ENCODE measurements around the gene POLRMT.

POLRMT gene

DNA sequence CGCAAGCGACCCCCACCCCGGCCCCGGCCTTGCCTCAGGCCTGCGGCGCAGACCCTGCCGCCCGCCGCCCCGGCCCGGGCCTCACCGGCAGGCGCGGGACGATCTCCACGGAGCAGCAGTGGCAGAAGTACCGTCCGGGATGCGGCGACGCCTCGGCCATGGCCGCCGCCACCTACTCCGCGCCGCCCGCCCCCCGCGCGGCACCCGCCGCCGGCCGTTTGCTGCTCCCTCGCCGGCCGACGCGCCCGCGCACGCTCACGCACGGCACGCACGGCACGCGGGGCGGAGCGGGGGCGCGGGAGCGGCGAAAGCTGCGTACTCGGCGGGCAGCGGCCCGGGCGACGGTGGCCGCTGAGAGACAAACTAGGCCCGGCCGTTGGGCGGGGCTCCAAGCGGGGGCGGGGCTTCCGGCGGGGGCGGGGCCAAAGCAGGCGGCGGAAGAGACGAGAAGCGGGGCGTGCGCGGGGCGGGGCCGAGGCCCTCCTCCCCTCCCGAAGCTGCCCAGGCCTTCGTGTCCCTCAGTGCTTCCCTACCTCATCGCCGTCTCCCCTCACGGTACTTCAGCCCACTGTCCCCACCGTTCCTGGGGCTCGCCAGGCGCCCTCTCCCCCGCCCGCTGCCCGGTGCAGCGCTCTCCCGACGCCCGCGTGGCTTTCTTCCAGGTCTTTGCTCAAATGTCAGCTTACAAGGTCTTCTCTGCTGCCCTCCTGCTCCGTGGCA, 29.8 kb upstream of the POLRMT start, which contains the start of gene RNF126:
RNF126 (minus strand) TSS at position 253 of the 720 bp plus-strand sequence; CDS start at position 160, 93 bp downstream.
- DNase-seq (ENCODE audit: low read depth in 2 of 2), result peak; percentile 85 to 93

DNA sequence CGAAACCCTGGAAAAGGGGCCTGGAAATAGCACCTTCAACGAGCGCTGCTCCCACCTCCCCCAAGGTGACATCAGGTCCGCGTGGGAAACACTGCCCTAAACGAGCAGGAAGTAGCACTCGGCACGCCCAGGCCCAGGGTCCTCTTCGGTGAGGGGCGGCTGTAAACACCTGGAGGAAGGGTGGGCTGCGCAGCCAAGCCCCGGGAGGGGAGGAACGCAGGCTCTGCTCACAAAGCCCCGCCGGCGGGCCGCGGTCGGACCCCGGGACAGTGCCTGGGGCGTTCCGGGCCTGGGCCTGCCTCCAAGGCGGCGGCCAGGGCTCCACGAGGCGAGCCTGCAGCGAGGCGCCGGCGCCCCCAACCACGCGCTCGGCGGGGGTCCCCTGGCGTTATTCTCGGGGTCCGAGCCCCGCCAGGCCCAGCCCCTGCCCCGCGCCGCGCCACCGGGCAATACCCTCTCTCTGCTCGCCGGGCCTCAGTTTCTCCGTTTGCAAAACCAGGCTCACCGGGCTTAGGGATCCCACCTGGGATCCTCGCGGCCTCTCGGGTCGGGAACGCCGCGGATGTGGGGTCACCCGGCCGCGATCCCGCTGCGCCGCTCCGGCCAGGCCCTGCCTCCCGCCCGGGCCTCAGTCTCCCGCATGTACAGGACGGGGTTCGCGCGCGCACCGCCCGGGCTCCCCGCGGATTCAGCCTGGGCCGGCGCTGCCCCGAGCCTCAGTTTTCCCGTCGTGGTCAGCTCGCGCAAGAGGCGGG, 29.0 kb upstream of the POLRMT start:
- DNase-seq (ENCODE audit: low read depth in 2 of 2), result peak; percentile 58 to 69

DNA sequence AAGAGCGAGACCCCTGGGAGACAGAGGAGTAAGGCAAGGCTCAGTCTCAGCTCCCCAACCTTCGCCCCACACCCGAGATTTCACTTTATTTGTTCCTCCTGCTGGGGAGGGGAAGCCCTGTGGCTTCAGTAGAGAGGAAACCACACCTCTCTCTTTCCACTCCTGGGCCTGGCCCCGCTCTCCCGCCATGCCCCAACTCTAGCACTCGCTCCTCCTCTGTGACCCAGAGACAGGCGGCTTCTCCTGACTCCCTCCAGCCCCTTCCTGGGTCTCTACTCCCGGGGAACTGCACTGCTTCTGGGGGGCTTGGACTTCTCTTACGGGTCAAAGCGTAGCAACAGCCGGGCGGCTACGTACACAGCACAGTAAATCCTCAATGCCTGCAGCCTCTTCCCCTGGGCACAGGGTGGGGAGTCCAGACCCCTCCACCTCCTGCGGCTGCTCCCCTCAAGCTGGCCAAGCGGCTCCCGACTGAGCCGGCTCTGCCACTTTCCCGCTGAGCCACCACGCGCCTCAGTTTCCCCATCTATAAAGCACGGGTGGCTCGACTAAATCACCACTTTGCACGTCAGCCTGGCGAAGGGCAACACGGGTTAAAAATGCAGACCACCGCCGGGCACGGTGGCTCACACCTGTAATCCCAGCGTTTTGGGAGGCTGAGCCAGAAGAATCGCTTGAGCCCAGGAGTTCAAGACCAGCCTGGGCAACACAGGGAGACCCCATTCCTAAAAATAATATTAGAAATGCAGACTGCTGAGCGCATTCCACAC, 28.3 kb upstream of the POLRMT start:
- DNase-seq (ENCODE audit: low read depth in 2 of 2), result peak; percentile 36 to 49

DNA sequence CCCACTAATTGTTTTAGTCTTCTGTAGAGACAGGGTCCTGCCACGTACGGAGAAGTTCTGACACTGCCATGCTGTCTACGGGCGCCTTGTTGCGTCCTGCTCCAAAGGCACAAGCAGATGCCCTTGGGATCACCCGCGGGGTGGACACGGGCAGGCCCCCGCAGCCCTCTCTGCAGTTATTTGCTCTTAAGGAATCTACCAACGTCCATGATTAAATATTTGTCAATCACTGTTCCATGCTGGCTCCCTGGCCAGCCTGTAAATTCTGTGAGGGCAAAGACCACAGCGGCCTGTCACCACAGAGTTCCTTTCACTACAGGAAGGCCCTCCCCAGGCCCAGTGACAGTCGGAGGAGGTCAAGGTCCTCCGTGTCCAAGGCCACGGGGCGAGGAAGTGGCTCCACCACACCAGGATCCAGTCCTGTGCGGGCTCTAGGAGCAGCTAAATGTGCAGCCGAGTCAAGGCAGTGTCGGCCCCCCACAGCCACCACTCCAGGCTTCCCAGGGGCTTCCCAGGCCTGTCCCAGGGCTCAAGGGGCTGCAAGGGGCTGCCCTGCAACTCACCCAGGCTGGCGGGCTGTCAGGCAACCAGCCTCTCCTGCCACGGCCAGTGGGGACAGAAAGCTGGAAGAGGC, 27.6 kb upstream of the POLRMT start:
- DNase-seq (ENCODE audit: low read depth in 2 of 2), result no peak

DNA sequence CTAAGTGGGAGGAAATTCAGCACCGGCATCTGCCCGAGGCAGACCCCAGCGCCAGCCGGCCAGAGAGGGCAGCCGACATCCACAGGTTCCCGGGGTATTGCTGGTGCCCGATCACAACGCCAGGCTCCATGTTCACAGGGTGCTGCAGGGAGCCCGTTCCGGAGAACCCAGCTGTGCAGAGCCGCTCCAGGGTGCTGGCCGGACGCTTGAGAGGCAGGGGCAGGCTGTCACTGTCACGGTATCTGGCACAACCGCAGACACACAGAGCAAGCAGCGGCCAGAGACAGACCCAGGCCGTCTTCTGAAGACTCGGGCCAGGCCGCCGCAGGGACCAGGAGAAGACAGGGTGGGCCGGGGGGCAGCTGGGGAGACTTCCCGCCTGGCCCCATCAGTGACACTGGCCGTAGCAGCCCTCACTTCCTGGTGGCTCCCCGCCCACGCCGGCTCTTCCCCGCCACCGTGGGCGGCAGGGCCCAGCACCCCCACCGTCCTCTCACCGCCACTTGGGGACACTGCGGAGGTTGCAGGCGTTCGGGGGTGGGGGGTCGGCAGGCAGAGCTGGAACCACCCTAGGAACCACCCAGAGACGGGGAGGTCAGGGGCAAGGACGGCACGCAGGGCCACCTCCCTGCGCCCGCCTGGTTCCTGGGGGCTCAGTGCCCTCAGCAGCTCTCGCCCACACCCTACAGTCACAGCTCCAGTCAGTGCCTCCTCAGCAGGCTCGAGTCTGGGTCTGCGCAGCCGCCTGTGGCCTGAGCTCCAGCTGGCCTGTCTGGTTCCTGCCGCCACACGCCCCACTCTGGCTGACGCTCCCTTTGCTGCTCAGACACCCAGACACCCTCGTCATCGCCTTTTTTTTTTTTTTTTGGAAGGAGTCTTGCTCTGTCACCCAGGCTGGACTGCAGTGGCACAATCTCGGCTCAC, 25.8 kb upstream of the POLRMT start:
- peak in 1 of 2 donors; percentile 42 for DNase-seq (ENCODE audit: low read depth in 2 of 2)

DNA sequence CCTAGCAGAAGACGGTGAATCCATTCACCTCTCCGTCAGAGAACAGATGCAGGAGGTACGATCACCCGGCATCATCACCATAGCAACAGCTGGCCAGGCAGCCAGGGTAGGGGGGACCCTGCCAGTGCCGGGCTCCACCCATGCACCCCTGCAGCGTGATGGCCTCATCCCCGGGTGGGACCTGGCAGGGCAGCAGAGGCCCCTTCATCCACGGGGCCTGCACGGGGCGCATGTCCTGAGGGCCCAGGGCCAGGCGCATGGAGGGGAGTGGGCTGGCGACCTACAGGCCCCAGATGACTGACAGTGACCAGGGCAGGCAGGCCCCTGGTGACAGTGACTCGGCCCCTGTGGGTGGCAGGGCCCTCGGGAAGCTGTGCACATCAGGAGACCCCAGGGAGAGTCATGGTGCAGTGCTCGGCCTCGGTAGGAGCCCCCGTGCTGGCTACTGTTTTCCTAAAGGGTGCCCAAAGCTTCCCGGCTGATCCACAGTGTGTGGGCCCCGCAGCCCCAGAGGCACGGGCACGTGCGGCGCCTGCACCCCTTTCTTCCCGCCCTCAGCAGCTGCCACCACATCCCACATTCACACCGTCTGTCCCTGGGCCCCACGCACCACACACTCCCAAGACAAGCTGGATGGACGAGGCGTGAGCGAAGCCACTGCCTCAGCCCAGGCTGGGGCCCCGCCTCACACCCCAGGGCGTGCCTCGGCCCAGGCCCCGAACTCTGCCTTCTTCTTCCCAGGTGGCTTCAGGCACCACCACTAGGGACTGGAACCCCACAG, 24.9 kb upstream of the POLRMT start:
- DNase-seq (ENCODE audit: low read depth in 2 of 2), result no peak

DNA sequence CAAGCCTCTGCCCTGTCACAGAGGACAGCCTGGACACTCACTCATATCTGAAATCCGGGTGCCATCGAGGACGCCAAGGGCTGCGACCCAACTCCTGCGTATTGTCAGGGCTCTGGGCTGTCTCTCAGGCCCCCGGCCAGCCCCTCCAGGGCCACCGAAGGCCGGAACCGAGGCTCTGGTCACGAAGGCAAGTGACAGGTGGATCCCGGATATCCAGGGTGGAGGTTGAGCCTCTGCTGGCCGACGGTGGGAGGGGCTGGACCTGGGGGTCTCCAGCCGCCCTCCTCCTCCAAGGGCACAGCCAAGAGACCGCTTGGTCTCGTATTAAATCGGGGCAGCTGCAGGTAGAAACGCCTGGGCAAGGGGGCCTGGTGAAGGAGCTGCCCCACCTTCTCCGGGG, 24.3 kb upstream of the POLRMT start:
- no peak for DNase-seq (ENCODE audit: low read depth in 2 of 2)

DNA sequence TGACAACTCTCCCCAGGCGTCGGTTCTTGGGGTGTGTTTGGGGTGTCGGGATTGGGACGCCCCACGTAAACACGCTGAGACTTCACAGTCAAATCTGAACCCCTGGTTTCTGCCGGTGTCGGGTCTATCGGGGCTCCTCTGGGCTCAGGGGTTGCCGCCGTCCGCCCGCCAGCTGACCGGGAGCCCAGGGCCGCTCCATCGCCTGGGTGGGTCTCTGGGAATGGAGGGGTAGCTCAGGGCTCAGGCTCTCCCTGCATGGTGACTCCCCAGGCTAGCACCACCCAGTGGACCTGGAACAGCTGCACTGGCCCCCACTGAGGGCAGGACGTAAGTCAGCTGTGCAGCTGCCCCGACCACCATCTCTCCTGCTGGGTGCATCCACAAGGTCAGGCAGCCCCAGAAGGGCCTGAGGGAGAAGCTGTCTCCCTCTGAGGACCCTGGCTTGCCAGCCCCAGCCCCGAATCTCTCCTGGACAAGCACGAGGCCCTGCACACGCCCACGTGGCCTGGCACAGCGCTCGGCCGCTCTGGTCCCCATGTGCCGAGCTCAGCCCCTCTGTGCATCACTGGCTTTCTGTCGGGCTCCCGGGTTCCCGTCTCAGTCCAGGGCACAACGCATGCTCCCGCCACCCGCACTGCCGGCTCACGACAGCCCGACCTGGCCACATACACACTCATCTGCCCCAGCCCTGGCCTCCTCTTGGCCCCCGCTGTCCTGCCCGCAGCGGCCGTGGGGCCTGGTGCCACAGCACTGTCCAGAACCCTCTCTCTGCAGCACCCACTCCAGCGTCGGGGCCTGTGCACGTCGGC, 23.6 kb upstream of the POLRMT start:
- DNase-seq (ENCODE audit: low read depth in 2 of 2), result no peak

DNA sequence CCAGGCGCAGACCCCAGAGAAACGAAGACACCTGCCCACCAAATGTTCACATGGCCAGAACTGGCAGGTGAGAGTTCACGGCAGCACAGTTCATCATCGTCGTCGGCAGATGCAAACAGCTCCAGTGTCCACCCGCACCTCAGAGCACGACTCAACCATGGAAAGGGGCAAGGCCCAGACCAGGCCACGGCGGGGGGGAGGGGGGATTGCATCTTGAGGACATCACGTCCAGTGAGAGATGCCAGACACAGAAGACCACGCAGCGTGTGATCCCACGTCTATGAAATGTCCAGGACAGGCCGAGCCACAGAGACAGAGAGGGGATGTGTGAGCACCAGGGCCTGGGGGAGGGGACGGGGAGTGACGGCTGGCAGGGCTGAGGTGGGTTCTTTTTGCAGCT, 22.4 kb upstream of the POLRMT start:
- no peak for DNase-seq (ENCODE audit: low read depth in 2 of 2)

DNA sequence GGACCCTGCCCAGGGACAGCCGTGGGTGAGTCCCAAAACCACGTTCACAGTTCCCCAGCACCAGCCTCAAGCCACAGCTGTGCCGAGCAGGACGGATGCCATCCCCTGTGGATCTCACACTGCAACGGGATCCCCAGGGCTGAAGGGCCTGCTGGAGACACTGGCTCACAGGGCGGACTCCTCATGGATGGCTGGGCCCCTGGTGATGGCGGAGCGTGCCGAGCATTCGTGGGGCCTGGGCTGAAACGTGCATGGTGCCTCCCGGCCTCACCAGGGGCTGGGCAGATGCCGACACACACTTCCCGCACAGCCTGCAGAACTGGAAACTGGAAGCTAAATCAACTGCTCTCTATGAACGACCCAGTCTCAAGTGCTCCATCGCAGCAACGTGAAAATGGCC, 20.1 kb upstream of the POLRMT start:
- no peak for DNase-seq (ENCODE audit: low read depth in 2 of 2)

DNA sequence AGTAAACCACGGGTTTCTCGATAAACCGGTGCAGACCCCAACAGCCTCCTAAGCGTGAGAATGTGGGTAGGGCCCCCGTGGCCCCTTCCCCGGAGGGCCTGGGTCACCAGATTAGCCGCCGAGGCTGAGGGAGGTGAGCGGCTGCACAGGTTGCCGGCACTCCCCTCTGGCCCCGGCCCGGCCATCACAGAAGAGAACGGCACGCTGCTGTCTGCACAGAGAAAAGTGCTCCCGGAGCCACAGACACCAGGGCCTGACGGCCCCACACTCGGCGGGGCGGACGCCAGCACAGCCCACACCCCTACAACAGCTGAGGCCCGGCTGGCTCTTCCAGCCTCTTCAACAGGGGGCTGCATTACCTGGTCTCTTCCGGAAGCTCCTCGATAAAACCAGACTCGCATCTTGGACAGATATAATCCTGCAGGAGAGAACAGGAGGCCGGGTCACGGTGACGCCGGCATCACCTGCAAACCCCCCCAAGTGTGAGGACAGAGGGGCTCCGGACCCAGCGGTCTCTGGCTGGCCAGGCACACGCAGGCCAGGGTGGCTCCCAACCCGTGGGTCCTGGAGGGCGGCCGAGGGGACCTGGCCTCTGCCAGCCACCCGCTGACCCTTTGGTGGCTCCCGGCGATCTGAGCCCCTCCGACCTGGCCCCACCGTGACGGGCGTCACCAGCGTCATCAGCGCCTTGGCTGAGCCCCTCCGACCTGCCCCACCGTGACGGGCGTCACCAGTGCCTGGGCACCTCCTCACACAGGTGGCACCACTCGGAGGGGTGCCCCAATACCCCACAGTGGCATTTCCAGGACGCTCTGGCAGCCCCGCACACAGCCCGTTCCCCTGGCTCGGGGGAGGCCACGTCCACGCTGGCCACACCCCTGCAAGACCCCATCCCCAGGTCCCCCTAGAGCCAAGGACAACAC, 19.4 kb upstream of the POLRMT start:
- DNase-seq (ENCODE audit: low read depth in 2 of 2), result no peak

DNA sequence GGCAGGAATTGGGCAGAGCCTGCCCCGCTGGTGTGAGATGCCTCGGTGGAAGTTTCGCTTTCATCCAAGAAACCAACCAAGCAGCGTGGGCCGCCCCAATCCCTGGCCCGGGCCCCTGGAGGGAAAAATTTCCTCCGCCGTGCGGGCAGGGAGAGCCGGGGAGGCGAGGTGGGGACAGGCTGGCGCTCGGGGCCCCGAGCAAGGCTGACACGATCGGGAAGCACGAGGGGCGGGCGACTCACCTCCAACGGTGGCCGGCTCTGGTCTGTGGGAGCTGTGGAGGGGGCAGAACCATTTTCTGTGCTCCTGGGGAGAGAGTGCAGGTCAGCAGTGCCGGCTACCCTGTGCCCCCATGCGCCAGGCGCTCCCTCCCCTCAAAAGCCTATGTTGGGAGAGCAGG, 18.7 kb upstream of the POLRMT start:
- no peak for DNase-seq (ENCODE audit: low read depth in 2 of 2)

DNA sequence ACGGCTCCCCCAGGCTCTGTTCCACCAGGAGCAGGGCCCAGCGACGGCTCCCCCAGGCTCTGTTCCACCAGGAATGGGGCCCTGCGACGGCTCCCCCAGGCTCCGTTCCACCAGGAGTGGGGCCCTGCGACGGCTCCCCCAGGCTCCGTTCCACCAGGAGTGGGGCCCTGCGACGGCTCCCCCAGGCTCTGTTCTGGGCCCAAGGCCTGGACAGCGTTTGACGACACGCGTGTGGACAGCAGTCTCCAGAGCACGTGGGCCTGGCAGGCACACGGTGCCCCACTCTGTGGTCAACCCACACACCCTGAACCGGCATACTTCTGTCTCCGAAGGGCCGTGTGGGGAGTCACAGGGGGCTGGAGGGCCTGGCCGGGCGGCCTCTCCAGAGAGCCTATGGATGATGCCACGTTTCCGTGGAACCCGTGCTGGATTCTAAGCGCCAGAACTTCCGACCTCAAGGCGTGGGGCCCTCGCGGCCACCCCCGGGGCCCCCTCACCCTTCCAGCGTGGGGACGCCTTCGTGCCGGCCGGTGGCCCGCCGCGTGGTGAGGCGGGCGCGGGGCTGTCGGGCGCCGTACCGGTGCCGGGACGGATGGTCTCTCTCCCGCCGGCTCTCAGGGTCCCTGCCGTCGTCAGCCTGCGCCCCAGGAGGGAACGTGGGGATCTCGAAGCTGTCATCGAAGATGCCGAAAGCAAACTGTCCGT, 17.9 kb upstream of the POLRMT start:
- no peak for DNase-seq (ENCODE audit: low read depth in 2 of 2)

DNA sequence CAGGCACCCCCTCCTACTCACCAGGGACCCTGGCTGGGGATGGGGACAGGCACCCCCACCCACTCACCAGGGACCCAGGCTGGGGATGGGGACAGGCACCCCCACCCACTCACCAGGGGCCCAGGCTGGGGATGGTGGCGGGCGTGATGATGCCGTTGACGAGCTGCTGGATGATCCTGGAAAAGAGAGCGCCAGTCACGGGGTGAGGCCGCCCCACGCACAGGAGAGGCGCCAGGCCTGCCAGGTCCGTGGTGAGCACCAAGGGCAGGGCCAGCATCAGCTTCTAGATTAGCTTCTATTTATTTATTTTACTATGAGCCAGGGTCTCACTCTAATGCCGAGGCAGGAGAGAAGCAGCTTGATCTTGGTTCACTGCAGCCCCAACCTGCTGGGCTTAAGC, 16.8 kb upstream of the POLRMT start:
- no peak for DNase-seq (ENCODE audit: low read depth in 2 of 2)

DNA sequence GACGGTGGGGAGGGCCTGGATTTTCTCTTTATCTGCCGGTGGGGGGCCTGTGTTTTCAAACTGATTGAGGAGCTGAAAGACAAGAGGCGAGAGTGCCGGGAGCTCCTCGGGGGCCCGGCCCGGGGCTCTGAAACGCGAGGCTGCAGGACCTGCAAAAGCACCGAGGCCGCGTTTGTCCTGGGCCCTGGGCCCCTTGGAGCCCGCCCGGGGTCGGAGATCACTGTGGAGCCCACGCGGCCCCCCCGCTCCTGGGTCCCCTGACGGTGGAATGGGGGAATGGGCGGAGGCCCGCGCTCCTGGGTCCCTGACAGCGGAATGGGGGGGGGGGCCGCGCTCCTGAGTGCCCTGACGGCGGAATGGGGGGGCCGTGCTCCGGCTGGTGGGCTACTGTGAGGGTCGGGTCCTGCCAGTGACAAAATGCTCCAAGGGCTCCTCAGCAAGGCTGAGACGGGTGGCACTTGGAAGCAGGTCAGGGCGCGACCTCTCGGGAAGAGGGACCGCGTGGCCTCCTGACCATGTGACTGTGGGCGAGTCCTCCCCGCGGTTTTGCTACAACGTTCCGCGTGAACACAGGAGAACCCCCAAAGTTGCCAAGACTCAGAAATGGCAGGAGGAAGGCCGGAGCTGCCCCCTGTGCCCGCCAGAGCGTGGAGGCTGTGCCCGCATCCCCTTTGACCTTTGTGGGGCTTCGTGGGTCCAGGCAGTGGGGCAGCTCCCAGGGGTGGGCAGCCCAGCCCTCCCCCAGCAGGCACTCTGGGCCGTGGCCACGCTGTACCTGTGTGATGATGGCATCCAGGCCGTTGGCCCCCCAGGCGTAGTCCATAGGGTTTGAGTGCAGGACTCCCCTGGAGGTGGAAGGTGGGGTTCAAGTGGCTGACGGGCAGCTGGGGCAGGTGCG, 15.8 kb upstream of the POLRMT start:
- DNase-seq (ENCODE audit: low read depth in 2 of 2), result no peak

DNA sequence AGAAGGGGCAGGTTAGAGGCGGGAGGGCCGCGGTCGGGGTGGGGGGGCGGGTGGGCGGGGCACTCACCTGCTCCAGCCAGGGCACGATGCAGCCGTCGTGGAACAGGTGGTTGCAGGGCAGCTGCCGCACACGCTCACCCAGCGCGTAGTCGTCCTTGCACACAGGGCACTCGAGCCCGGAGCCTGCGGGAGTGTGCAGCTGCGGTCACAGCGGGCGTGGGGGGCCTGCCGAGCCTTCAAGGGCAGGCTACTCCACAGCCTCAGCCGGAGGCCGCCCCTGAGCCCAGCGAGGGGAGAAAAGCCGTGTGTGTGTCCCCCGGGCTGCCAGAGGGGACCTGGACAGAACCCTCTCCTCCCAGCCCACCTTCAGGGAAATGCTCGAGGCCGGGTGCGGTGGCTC, 15.0 kb upstream of the POLRMT start:
- DNase-seq (ENCODE audit: low read depth in 2 of 2), result no peak

All from stimulated activated CD8-positive, alpha-beta memory T cell treated with anti-CD3 and anti-CD28 coated beads, Interleukin-15, amount 100 ng/mL, for 4 hours (primary cell).